Skeletal muscle tissue (tissue), 4 donors: Measurements from ENCODE around the gene POLN. TPM values are rescaled to one million over a fixed set of nuclear protein-coding genes. Genes with fewer than 3 reads are reported as not detected.

ENCODE experiments used
- H3K27ac ChIP-seq: one replicate; pipeline ENCODE4 v1.7.0; 2013; ENCODE audit warnings: mild to moderate bottlenecking, low read depth, low read length, inconsistent platforms
- H3K27me3 ChIP-seq, 3 donors: one replicate each; pipeline ENCODE4 v1.7.0; 2013; ENCODE audit warnings: low read length in 3 of 3; ENCODE audit not compliant: control insufficient read depth in 3 of 3, insufficient read depth in 3 of 3
- H3K36me3 ChIP-seq, 3 donors: one replicate each; pipeline ENCODE4 v1.7.0; 2013; ENCODE audit warnings: low read length in 3 of 3; ENCODE audit not compliant: control insufficient read depth in 3 of 3, insufficient read depth in 3 of 3
- H3K4me1 ChIP-seq, 3 donors: one replicate each; pipeline ENCODE4 v1.7.0; 2013; ENCODE audit warnings: low read length in 3 of 3, mild to moderate bottlenecking in 3 of 3; ENCODE audit not compliant: control insufficient read depth in 3 of 3, insufficient read depth in 3 of 3
- H3K4me3 ChIP-seq, 3 donors: one replicate each; pipeline ENCODE4 v1.7.0; 2013; ENCODE audit warnings: low read length in 3 of 3
- H3K9ac ChIP-seq, 3 donors: one replicate each; pipeline ENCODE4 v1.7.0; 2013; ENCODE audit warnings: low read length in 3 of 3, mild to moderate bottlenecking in 3 of 3, moderate library complexity in 2 of 3, low read depth in 1 of 3
- H3K9me3 ChIP-seq, 3 donors: one replicate each; pipeline ENCODE4 v1.7.0; 2013; ENCODE audit warnings: low read length in 3 of 3; ENCODE audit not compliant: control insufficient read depth in 3 of 3
- total RNA-seq: library from RNA; depleted of rRNA; stranded (reverse); fragments of >200 nt; gene quantifications from one replicate; pipeline ENCODE4 v1.2.3, GENCODE V29; 2014
- donor health status: Osteomylitis.

POLN gene
- total RNA-seq, 1 donor from 2014 or later, result 4.2 TPM

DNA sequence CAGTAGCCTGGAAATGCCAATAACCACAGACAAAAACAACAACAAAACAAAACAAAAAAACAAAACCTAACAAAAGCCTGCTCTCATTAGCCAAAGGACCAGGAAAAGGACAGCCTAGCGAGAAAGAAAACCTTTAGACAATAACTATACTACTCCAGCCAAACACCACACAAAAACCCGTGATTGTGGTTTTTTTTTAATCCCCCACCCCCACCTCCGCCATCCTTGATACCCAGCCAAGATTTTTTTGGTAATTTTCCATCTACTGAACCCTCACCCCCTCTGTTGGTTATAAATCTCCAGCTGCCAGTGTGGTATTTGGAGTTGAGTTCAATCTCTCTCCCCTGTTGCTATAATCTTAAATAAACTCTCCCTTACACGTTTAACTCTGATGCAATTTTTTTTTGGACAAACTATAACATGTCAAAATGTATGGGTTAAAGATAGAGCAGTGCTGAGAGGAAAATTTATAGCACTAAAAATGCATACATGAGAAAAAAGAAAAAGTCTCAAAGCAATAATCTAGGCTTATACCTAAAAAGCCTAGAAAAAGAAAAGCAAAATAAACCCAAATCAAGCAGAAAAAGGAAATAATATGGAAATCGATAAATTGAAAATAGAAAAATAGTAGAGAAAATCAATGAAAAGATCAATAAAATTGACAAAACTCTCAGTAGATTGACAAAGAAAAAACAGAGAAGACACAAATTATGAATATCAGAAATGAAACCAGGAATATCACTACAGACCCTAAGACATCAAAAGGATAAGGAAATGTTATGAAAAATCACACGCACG lies 99.1 kb downstream of the POLN start:
- Histone ChIP-seq H3K4me3 (no peak overlapping the region), H3K36me3 (no peaks in the 10 kb centered on the region), H3K4me1 (no peaks in the 10 kb centered on the region), H3K27me3 (peaks cover 0 to 6% (median 4%) of the 10 kb centered on the region in 3 donors), H3K27ac (no peak overlapping the region), H3K9ac (no peak overlapping the region), H3K9me3 (no peaks in the 10 kb centered on the region)

DNA sequence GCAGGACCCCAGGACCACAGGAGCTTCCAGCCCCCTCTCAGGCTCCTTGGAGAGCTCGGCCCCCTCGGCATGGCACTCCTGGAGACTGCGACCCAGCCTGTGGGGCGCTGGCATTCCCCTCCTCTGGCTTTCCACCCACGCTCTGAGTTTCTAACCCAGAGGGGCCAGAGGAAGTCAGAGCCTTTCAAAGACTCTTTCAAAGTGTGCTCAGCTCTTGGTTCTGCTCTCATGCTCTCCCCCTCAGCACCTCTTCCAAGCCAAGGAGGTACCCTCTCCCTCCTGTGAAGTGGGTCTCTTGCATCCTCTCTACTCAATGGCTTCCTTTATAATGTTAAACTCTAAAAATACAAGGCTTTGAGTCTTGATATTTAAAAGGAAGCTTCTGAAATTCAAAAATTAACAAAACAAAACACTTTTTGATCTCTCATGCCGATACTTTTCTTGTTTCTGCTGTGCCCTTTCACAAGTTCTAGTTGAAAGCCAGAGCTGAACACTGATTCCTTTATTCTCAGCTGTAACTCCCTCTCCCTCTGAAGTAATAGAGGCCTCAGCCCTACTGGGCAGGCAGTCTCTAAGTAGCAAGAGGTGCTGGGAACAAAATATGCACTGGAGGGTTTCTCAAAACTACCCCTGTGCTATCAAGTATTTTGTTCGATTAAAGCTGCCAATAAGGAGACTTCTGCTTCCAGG lies 100.0 kb downstream of the POLN start:
- H3K4me3 ChIP-seq, result no peak overlapping the region
- no peak overlapping the region for H3K27ac ChIP-seq
- H3K27me3 ChIP-seq, result peaks cover 0 to 6% (median 4%) of the 10 kb centered on the region in 3 donors
- H3K9me3 ChIP-seq, result no peaks in the 10 kb centered on the region
- H3K9ac ChIP-seq, result no peak overlapping the region
- H3K36me3 ChIP-seq, result no peaks in the 10 kb centered on the region
- H3K4me1 ChIP-seq, result peaks cover 0 to under 1% (median 0%) of the 10 kb centered on the region in 3 donors

GRCh38 chr4:2141022-2141761 lies 100.7 kb downstream of the POLN start:
- no peaks in the 10 kb centered on the region for H3K9me3 ChIP-seq
- peaks cover 0 to 6% (median 4%) of the 10 kb centered on the region in 3 donors for H3K27me3 ChIP-seq
- H3K4me3 ChIP-seq, result no peak overlapping the region
- H3K9ac ChIP-seq, result no peak overlapping the region
- peaks cover 0 to 2% (median 0%) of the 10 kb centered on the region in 3 donors for H3K4me1 ChIP-seq
- no peak overlapping the region for H3K27ac ChIP-seq
- no peaks in the 10 kb centered on the region for H3K36me3 ChIP-seq

DNA sequence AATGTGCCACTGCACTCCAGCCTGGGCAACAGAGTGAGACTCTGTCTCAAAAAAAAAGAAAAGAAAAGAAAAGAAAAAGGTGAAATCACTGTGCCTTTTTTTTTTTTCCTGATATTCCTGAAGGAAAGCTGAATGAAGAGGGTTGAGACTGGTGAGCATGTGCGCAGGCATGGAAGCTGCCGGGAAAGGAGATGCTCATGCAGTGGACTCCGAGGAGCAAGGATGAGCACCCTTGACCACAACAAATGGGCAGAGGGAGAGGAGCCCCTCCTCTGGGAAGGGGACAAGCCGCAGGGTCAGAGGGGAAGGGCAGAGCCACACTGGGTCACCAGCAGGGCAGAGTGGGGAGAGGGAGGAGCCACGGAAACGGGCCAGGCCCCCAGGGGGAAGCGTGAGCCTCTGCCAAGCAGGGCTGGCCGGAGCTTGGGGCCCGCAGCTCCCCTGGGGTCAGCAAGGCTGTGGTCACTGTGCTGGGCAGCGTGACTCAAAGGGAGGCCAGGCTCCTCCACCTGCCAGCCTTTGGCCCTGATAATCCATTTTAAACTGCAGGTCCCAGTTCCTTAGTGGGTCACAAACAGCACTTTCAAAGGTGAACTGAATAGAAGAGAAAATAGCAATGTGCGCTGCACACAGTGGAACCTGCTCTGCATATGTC lies 102.9 kb downstream of the POLN start:
- no peak overlapping the region for H3K9ac ChIP-seq
- H3K4me1 ChIP-seq, result peaks cover 0 to 2% (median 0%) of the 10 kb centered on the region in 3 donors
- no peak overlapping the region for H3K4me3 ChIP-seq
- H3K9me3 ChIP-seq, result no peaks in the 10 kb centered on the region
- no peak overlapping the region for H3K27ac ChIP-seq
- no peaks in the 10 kb centered on the region for H3K36me3 ChIP-seq
- H3K27me3 ChIP-seq, result peaks cover 0 to 11% (median 6%) of the 10 kb centered on the region in 3 donors

DNA sequence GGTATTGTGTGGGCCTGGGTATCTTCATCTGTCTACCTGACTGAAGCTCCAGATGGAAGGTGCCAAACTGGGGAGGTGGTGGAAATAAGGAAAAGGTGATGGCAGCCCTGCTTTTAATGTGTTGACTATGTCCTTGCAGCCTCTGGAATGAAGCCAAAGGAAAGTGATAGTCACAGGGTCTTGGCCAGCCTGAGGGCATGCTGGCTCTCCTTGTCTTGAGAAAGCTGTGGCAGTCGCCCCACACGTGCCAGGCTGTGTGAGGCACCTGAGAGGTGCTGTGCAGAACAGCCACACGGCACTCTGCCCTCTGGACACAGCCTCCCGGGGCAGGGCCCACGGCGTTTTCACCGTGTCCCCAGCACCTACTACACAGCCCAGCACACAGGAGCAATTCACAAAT lies 105.2 kb downstream of the POLN start:
- H3K9ac ChIP-seq, result no peak overlapping the region
- H3K4me1 ChIP-seq, result peaks cover 0 to 2% (median 0%) of the 10 kb centered on the region in 3 donors
- peaks cover 0 to 2% (median 0%) of the 10 kb centered on the region in 3 donors for H3K9me3 ChIP-seq
- H3K4me3 ChIP-seq, result no peak overlapping the region
- peaks cover 0 to 11% (median 6%) of the 10 kb centered on the region in 3 donors for H3K27me3 ChIP-seq
- no peaks in the 10 kb centered on the region for H3K36me3 ChIP-seq
- no peak overlapping the region for H3K27ac ChIP-seq

GRCh38 chr4:2135083-2135482 lies 106.8 kb downstream of the POLN start:
- Histone ChIP-seq H3K4me1 (peaks cover 0 to 2% (median 0%) of the 10 kb centered on the region in 3 donors), H3K9me3 (peaks cover 0 to 2% (median 0%) of the 10 kb centered on the region in 3 donors), H3K4me3 (no peak overlapping the region), H3K27me3 (peaks cover 0 to 11% (median 6%) of the 10 kb centered on the region in 3 donors), H3K9ac (no peak overlapping the region), H3K36me3 (no peaks in the 10 kb centered on the region), H3K27ac (no peak overlapping the region)

DNA sequence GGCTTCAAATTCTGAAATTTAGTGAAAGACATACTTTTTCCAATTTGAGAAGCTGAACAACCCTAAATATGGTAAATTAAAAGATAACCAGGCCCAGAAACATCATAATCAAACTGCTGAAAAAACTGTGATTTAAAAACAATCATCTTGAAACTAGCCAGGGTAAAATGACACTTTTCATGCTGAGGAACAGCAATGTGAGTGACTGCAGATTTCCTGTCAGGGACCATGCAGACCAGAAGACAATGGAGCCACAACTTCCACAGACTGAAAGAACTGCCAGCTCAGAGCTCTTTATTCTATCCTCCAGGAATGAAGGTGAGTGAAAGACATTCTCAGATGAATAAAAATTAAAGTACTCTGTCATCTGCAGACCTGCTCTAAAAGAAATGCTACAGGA lies 109.5 kb downstream of the POLN start:
- H3K9me3 ChIP-seq, result peaks cover 0 to 2% (median 0%) of the 10 kb centered on the region in 3 donors
- no peak overlapping the region for H3K9ac ChIP-seq
- H3K4me1 ChIP-seq, result peaks cover 0 to 2% (median 0%) of the 10 kb centered on the region in 3 donors
- H3K27me3 ChIP-seq, result peaks cover 0 to 7% (median 0%) of the 10 kb centered on the region in 3 donors
- no peak overlapping the region for H3K27ac ChIP-seq
- no peak overlapping the region for H3K4me3 ChIP-seq
- no peaks in the 10 kb centered on the region for H3K36me3 ChIP-seq

DNA sequence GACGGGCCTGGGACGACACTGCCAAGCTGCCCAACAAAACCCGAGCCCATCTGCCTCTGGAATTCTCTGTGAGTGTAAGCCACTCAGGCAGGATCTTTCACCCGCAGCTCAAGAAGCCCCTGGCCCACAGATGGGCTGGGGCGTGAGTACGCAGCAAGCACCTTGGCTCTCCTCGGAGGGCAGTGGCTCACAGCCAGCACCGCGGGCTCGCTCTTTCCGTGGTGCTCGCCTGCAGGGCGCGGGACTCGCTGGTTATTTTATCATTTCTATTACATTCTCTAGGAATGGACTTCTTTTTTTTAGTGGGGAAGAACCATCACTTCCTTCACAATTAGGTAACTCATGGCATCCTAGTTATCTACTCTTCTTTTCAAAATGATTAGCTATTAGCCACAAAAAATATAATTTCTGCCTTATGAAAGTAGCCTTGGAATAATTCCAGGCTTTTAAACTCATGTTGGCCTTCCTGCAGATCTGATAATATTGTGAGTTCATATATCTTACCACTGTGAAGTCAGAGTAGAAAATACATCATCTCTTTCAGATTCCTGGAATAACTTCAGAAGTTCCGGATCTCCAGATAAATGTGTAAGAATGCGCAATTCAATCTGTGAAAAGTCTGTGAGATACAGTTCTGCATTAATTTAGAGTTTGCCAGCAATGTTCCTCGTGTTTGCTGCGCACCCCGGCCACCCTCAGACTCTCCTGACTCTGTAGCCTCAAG lies 114.2 kb downstream of the POLN start:
- Histone ChIP-seq H3K36me3 (no peaks in the 10 kb centered on the region), H3K4me3 (no peak overlapping the region), H3K9me3 (peaks cover 0 to 2% (median 0%) of the 10 kb centered on the region in 3 donors), H3K4me1 (no peaks in the 10 kb centered on the region), H3K9ac (no peak overlapping the region), H3K27ac (no peak overlapping the region), H3K27me3 (no peaks in the 10 kb centered on the region)
